Measurements from ENCODE around the gene CMIP. TPM values are rescaled to one million over a fixed set of nuclear protein-coding genes. Genes with fewer than 3 reads are reported as not detected.

Gene CMIP
- total RNA-seq, 1 experiment from 2014 or later: 48.2 TPM

DNA sequence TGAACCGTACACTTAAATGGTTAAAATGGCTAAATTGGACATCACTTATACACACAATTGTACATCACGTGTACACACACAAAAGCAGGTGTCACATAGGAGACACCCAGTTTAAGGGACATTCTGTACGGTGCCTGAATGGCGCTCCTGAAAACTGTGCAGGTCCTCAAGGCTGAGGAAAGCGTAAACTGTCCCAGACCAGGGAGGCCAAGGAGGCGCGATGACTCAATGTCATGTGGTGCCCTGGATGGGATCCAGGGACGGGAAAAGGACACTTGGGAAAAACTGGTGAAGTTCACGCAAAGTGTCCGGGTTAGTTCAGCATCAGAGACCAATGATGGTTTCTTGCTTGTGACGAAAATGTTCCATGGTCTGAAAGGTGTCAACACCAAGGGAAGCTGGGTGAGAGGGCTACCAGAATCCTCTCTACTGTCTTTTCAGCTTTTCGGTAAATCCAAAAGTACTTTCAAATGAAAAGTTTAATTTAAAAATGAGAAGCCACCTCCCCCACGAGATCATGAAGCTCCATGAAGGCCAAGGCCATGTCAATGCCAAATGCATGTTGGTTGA is 112.2 kb downstream of the CMIP start:
- no peak for DNase-seq
- Histone ChIP-seq H2BK5ac (ENCODE audit: insufficient read length, low read length) (no peak overlapping the region), H3K14ac (ENCODE audit: insufficient read depth, low read length) (no peak overlapping the region), H2BK20ac (ENCODE audit: low read depth, low read length, poor library complexity, severe bottlenecking) (no peak overlapping the region), H3K18ac (ENCODE audit: insufficient read length, low read depth, low read length) (no peak overlapping the region), H3K4ac (ENCODE audit: low read depth, low read length) (no peak overlapping the region), H2AFZ (ENCODE audit: low read length) (no peak overlapping the region), H3K27ac (ENCODE audit: insufficient read length, low read depth, low read length) (no peak overlapping the region), H4K5ac (ENCODE audit: insufficient read length, low read depth, low read length) (no peak overlapping the region), H4K20me1 (ENCODE audit: control insufficient read depth, insufficient read depth, insufficient read length) (no peaks in the 10 kb centered on the region), H3K27me3 (ENCODE audit: insufficient read depth, low read length) (no peaks in the 10 kb centered on the region), H4K8ac (replicated peaks; ENCODE audit: insufficient read length, low read depth, low read length) (no peak overlapping the region), H3K79me2 (ENCODE audit: insufficient read depth, low read length) (peaks cover 4% of the 10 kb centered on the region; the same call in 1 of the 2 replicates), H3T11ph (ENCODE audit: low read length) (no peak overlapping the region), H3K23me2 (ENCODE audit: insufficient read length, low read depth, low read length, poor library complexity, severe bottlenecking) (no peaks in the 10 kb centered on the region), H4K91ac (ENCODE audit: insufficient read length, low read depth, low read length) (no peak overlapping the region), H2BK15ac (ENCODE audit: low read depth, low read length) (no peak overlapping the region), H2BK12ac (ENCODE audit: insufficient read length, low read depth, low read length) (no peak overlapping the region), H3K4me2 (ENCODE audit: insufficient read depth, insufficient read length, low read length) (no peak overlapping the region), H2BK120ac (ENCODE audit: low read depth, low read length, poor library complexity, severe bottlenecking) (no peak overlapping the region), H3K56ac (ENCODE audit: insufficient read length, low read depth, low read length) (no peak overlapping the region), H3K9me3 (ENCODE audit: control insufficient read depth, low read depth, low read length) (no peaks in the 10 kb centered on the region), H3K9ac (ENCODE audit: extremely low read depth, insufficient read length, low read length) (no peak overlapping the region), H3K79me1 (ENCODE audit: insufficient read depth, low read depth, low read length, poor library complexity, severe bottlenecking) (peaks cover 6% of the 10 kb centered on the region), H3K23ac (ENCODE audit: insufficient read length, low read depth, low read length) (no peak overlapping the region), H2AK5ac (ENCODE audit: insufficient read length, low read length) (no peak overlapping the region), H3K4me1 (ENCODE audit: insufficient read depth, low read length) (no peaks in the 10 kb centered on the region)
- TF ChIP-seq CTCF (conservative IDR thresholded peaks at IDR 0.05): no peak
- H3K4me1 Mint-ChIP-seq: peaks cover 18 to 23% of the 10 kb centered on the region in 2 experiments
- H3K27ac Mint-ChIP-seq: no peak overlapping the region
- H3K9me3 Mint-ChIP-seq: no peaks in the 10 kb centered on the region
- WGBS (ENCODE audit: extremely low coverage, insufficient read length, low lambda C conversion rate): no CpG with 5 or more reads among the region's 13 CpGs
- no peaks in the 10 kb centered on the region; a peak in 2 of 7 replicates for H3K36me3 Mint-ChIP-seq (ENCODE audit: insufficient read depth in 1 of 3, low read depth in 3 of 3)
- no peaks in the 10 kb centered on the region for H3K27me3 Mint-ChIP-seq (ENCODE audit: low read depth)
- H3K4me3 Mint-ChIP-seq: no peak overlapping the region

Data from H9 (cell line).